SU-DHL-6 (cell line): ENCODE measurements around the gene SNRNP70.

Experiments
- CTCF ChIP-seq: fragments of 200-600 bp; sonication (generic); IDR thresholded peaks from one replicate; pipeline ENCODE4 v1.5.1; 2017; ENCODE audit warnings: antibody characterized with exemption, mild to moderate bottlenecking, low read length, moderate library complexity; ENCODE audit not compliant: insufficient read depth, poor library complexity, severe bottlenecking
- EZH2phosphoT487 ChIP-seq: fragments of 200-600 bp; sonication (generic), shearing (Covaris generic); conservative IDR thresholded peaks from 2 replicates; pipeline ENCODE4 v1.6.1; 2018; ENCODE audit warnings: mild to moderate bottlenecking, antibody characterized with exemption, low read length, moderate library complexity, mixed read lengths

GRCh38 chr19:49141352-49141751 is 56.1 kb downstream of the SNRNP70 start:
- TF ChIP-seq CTCF = no peak
- TF ChIP-seq EZH2phosphoT487 = no peak
